Measurements from ENCODE around the gene ARHGEF4.

ARHGEF4 gene

GRCh38 chr2:130864830-130865800 is 28.4 kb downstream of the ARHGEF4 start:
- DNase-seq: no peak

GRCh38 chr2:130869441-130870160 is 32.9 kb downstream of the ARHGEF4 start:
- DNase-seq: no peak

GRCh38 chr2:130870161-130870485 is 33.4 kb downstream of the ARHGEF4 start:
- no peak for DNase-seq

GRCh38 chr2:130870779-130871178 is 34.1 kb downstream of the ARHGEF4 start:
- no peak for DNase-seq

GRCh38 chr2:130871843-130872740 is 35.4 kb downstream of the ARHGEF4 start:
- DNase-seq: no peak

GRCh38 chr2:130872741-130873125 is 36.0 kb downstream of the ARHGEF4 start:
- DNase-seq: no peak

GRCh38 chr2:130873700-130874346 is 37.1 kb downstream of the ARHGEF4 start:
- DNase-seq: peak; percentile 83

GRCh38 chr2:130874512-130874911 is 37.8 kb downstream of the ARHGEF4 start:
- DNase-seq: no peak

GRCh38 chr2:130875935-130876334 is 39.2 kb downstream of the ARHGEF4 start:
- no peak for DNase-seq

- DNase-seq: no peak
Measured at GRCh38 chr2:130877258-130877657, 40.5 kb downstream of the ARHGEF4 start.

- DNase-seq: no peak
Measured at GRCh38 chr2:130878316-130878715, 41.6 kb downstream of the ARHGEF4 start.

GRCh38 chr2:130878933-130879332 is 42.2 kb downstream of the ARHGEF4 start:
- no peak for DNase-seq

- no peak for DNase-seq
Measured at GRCh38 chr2:130882111-130882690, 45.5 kb downstream of the ARHGEF4 start.

- DNase-seq: no peak
Measured at GRCh38 chr2:130882991-130883390, 46.3 kb downstream of the ARHGEF4 start.

GRCh38 chr2:130883496-130883895 is 46.8 kb downstream of the ARHGEF4 start:
- no peak for DNase-seq

GRCh38 chr2:130884013-130884412 is 47.3 kb downstream of the ARHGEF4 start:
- no peak for DNase-seq

- no peak for DNase-seq
Measured at GRCh38 chr2:130884503-130884902, 47.8 kb downstream of the ARHGEF4 start.

- DNase-seq: no peak
Measured at GRCh38 chr2:130887643-130888042, 50.9 kb downstream of the ARHGEF4 start.

- no peak for DNase-seq
Measured at GRCh38 chr2:130890941-130891669, 54.4 kb downstream of the ARHGEF4 start.

GRCh38 chr2:130891966-130892365 is 55.3 kb downstream of the ARHGEF4 start:
- DNase-seq: no peak

Data from retina (tissue), 1 donor.